NCI-H2227 treated with DMSO at 0.1 percent for 48 hours (cell line): ENCODE measurements around the gene MAPKAP1.

Experiments
- DNase-seq: peaks from one replicate; lab custom pipeline; 2025; lab: John Stamatoyannopoulos, UW

The MAPKAP1 gene

GRCh38 chr9:125431741-125432271 is 275.2 kb downstream of the MAPKAP1 start:
- no peak for DNase-seq

GRCh38 chr9:125431012-125431305 is 276.0 kb downstream of the MAPKAP1 start:
- no peak for DNase-seq

GRCh38 chr9:125430161-125431011 is 276.6 kb downstream of the MAPKAP1 start:
- DNase-seq: no peak

- DNase-seq: no peak
Measured at GRCh38 chr9:125429476-125430160, 277.4 kb downstream of the MAPKAP1 start.

GRCh38 chr9:125428902-125429467 is 278.0 kb downstream of the MAPKAP1 start:
- DNase-seq: no peak

- no peak for DNase-seq
Measured at GRCh38 chr9:125428060-125428901, 278.7 kb downstream of the MAPKAP1 start.

GRCh38 chr9:125427556-125427955 is 279.5 kb downstream of the MAPKAP1 start:
- DNase-seq: no peak

- no peak for DNase-seq
Measured at GRCh38 chr9:125426926-125427325, 280.1 kb downstream of the MAPKAP1 start.

- no peak for DNase-seq
Measured at GRCh38 chr9:125425901-125426515, 281.0 kb downstream of the MAPKAP1 start.

- no peak for DNase-seq
Measured at GRCh38 chr9:125425170-125425897, 281.7 kb downstream of the MAPKAP1 start.

GRCh38 chr9:125423964-125424363 is 283.0 kb downstream of the MAPKAP1 start:
- DNase-seq: no peak

GRCh38 chr9:125422853-125423252 is 284.2 kb downstream of the MAPKAP1 start:
- DNase-seq: no peak

- no peak for DNase-seq
Measured at GRCh38 chr9:125421591-125422181, 285.3 kb downstream of the MAPKAP1 start.

GRCh38 chr9:125421166-125421565 is 285.8 kb downstream of the MAPKAP1 start:
- DNase-seq: no peak

- no peak for DNase-seq
Measured at GRCh38 chr9:125418404-125418803, 288.6 kb downstream of the MAPKAP1 start.

GRCh38 chr9:125416517-125416916 is 290.5 kb downstream of the MAPKAP1 start:
- no peak for DNase-seq

GRCh38 chr9:125415583-125416460 is 291.2 kb downstream of the MAPKAP1 start:
- no peak for DNase-seq

GRCh38 chr9:125413579-125413978 is 293.4 kb downstream of the MAPKAP1 start:
- DNase-seq: no peak

GRCh38 chr9:125412166-125412565 is 294.8 kb downstream of the MAPKAP1 start:
- DNase-seq: no peak
